Activated T-cell treated with anti-CD3 and anti-CD28 coated beads for 1 hour (primary cell): Measurements from ENCODE around the gene CERS3.

Experiments used
- DNase-seq: peaks from one replicate; pipeline ENCODE4 v3.0.0-alpha.2; 2020; ENCODE audit warnings: low read depth

The CERS3 gene

GRCh38 chr15:100529556-100529955, 806 bp upstream of the CERS3 start:
- DNase-seq = no peak

DNA sequence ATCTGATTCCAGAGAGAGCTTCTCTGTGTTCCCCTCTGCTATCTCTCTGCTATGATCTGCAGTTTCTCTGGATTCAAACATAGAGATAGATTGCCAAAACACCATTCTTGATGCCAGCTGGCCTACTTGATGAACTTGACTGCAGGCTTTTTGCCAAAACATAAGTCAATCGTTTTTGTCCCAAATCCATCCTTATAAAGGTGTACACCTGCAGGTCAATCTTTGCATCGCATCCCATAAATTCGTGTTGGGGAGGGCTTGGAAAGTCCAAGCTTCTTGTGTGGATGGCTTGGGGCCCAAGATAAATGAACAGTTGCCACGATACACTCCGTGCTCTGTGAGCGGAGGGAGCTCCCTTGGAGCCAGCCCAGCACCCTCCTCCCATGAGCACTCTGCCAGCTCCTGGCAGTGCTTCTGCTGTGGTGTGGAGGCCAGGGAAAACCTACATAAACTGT, 2.7 kb downstream of the CERS3 start:
- DNase-seq = no peak

DNA sequence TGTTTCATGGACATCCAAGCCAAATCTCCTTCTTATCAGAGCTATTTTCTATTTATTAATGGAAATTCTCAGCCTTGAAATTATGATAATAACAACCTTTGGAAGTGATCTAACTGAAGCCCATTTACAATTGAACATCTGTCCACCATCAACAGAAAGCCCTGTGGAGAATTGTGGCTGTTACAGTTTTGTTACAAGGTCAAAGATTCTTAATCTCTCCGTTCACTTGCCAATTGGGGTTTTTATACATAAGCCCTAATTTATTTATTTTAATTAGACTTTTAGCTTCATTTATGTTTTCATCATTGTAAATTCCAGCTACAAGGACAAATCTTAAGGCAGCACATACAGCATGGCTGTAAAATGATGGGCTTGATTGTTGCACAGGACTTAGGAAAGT, 3.3 kb downstream of the CERS3 start:
- DNase-seq = no peak

GRCh38 chr15:100524326-100524725, 4.4 kb downstream of the CERS3 start:
- DNase-seq = no peak

- DNase-seq = no peak
Measured at GRCh38 chr15:100521907-100522306, 6.8 kb downstream of the CERS3 start.

DNA sequence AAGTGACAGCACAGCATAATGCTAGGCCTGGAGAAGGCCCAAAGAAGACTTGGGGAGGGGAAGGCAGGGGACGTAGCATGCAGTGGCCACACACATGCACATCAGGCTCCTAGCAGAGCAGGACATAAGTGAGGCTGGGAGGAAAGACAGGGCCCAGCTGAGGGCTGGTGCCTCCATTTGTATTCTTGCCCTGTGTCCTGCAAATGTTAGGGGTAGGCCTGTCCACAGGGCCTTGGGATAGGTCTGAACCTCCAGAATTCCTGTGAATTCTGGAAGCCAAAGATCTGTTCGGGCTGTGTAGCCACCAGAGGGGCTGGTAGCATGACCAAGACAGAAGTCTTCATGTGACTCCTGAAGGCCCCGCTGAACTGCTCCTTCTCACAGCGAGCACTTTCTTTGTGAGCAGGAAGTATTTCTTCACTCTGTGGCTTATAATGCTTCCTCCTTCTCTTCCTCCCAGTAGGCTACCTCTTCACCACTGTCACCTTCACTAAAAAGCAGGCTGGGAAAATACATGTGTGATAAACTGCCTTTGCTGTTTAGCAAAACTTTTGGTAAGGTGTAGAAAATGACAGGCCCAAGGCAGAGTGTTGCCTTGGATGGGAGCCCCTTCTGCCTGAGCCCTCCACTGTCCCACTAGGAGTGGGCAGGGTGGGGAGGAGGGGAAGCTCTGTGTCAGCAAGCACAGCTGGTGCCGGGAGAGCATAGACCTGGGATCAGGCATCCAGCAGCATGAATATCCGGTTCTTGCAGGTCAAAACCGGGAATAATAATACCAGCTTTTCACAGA, 8.4 kb downstream of the CERS3 start:
- no peak for DNase-seq

DNA sequence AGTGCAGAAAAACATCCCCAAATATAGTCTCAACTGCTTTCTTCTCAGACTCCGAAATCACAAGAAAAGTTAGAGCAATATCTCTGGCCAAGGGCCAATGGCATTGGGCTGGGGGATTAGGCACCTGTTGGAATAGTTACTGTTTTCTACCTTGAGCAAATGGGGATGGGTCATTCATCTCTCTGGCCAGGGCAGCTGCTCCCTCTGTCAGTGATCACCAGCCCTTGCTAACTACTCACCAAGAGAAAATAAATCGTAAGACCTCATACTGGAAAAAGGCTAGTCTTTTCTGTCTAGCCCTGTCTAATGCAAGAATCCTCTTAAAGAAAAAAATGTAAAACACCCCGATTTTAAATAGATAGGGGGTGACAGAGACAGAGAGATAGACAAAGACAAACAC, 10.9 kb downstream of the CERS3 start:
- DNase-seq = no peak

DNA sequence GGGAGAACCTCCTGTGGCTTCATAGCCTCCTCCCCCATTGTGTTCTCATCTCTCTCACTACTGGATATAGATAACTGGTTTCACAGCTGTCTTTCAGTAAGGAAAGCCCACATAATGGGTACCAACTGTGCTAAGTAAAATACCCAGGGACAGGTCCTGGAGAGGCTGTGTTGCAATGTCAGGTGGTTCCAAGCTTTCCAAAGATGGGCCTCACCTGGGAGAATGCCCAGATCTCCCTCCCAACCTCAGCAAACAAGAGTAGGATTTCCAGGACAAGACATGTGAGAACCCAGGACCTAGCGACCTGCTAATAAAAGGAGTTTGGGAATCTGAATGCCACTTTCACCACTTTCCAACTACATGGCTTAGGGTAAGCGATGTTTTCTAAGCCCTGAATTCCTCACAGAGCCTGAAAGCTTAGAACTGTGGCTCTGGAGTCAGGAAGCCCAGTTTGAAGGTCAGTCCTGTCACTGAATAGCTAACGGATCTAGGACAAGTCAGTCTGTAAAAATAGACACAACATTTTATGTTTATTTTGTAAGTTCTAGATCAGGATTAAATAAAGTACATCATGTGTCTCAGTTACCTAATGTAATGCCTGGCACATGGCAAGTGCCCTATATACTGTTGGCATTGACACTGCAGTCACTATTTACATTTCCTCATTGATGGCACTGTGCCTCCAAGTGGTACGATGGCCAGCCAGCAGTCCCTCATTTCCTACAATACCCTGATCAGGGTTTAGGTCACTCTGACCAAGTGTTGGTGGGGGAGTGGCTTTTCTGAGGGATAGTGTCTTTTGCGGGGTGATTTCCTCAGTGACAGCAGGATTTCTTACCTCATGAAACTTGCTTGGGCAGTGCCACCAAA, 11.9 kb downstream of the CERS3 start:
- no peak for DNase-seq

- no peak for DNase-seq
Measured at GRCh38 chr15:100515758-100516157, 13.0 kb downstream of the CERS3 start.

DNA sequence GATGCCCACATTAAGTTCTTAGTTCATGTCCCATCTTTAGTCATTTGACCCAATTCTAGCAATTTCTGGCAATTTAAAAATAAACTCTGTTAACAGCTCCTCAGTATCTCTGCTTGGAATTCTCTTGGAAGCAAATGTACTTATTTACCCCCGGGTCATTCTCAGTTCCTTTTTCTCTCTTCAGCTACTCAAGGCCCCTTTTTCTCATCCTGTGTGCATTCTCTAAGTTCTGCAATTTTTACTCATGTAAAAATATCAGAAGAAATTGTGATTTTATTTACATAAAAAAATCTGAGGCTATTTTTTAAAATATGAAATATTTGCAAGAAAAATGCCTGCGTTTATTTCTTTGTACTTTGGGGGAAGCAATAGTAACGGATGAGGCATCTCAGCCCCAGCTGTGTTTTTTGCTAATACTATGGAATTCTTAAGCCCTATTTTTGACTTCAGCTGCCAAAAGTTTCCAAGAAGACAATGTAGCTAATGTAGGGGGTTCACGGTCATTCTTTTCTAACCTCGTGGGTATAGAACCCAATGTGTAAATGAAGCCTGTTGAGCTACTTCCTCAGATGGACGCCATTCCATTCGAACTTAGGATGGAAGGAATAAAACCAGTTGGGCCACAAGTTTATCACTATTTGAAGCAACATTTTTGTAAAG, 20.0 kb downstream of the CERS3 start:
- no peak for DNase-seq

- DNase-seq = no peak
Measured at GRCh38 chr15:100502651-100503050, 26.1 kb downstream of the CERS3 start.

- no peak for DNase-seq
Measured at GRCh38 chr15:100501117-100501516, 27.6 kb downstream of the CERS3 start.

GRCh38 chr15:100500226-100500990, 28.3 kb downstream of the CERS3 start:
- no peak for DNase-seq

GRCh38 chr15:100495861-100496260, 32.9 kb downstream of the CERS3 start:
- no peak for DNase-seq

GRCh38 chr15:100493213-100493612, 35.5 kb downstream of the CERS3 start:
- DNase-seq = no peak

DNA sequence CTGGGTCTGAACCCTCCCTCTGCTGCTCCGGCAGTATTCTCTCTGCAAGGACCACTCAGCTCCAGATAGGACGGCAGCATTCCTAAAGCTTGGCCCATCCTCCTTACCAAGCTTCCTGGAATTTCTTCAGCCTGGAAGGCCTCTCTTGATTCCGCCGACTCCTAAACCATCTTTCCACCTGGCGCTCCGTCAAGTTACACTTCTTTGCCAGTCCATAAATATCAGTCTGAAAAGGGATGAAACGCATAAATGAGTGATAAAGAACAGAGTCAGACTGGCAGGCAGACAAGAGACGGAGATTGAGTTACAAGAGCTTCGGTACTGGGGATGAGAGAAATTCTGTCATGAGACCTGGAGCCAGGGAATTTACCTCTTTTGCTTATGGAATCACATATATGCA, 44.3 kb downstream of the CERS3 start:
- DNase-seq = no peak

GRCh38 chr15:100483370-100483769, 45.4 kb downstream of the CERS3 start:
- DNase-seq = no peak

DNA sequence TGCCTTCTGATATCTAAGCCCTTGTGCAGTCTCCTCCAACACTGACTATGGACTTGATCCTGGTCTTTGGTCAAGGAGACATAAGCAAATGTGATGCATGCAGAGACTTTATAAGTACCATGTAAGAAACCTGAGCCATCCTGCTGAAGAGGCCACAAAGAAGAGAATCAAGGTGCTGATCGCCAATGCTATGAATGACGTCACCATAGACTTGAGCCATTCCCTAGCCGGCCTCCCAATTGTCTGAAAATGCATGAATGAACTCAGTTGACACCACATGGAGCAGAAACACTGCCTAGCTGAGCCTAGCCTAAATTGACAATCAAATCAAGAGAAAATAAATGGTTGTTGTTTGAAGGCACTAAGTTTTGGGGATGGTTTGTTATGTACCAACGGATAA, 51.9 kb downstream of the CERS3 start:
- no peak for DNase-seq

GRCh38 chr15:100472736-100473135, 56.0 kb downstream of the CERS3 start:
- no peak for DNase-seq

DNA sequence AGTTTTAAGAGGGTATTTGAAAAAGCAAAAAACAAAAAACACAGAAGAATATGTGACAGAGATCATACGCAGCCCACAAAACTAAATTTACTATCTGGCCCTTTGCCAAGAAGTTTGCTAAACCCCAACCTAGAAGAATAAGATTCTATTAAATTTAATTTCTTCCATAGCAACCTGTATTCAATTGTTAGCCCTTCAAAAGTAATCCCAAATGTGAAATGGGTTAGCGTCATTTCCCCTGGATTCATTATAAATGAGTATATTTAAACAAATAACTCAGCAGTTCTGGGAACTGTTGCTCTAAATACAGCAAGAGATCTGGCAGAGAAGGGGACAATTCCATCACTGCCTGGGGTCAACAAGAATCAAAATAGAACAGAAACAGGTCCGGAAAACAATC, 56.8 kb downstream of the CERS3 start:
- no peak for DNase-seq

DNA sequence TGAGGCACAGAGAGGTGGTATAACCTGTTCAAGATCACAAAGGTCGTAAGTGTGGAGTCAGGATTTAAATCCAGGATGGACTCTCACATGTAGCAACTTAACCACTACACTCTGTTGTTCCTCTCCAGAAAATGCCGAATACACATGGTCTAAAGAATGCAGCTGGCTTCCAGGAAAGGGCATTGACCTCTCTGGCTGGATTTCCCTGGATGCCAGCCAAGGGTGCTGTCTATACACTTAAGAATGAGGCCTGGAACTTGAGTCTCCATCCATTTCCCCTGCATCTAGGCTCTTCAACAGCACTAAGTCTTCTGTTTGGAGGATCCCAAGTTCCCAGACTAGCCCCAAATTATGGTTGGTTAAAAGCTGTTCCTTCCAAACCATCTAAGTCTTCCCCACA, 60.5 kb downstream of the CERS3 start:
- no peak for DNase-seq

GRCh38 chr15:100466073-100466472, 62.7 kb downstream of the CERS3 start:
- no peak for DNase-seq
